Neural cell (in vitro differentiated cells): ENCODE results near the gene SLC38A3. TPM values are rescaled to one million over a fixed set of nuclear protein-coding genes. Genes with fewer than 3 reads are reported as not detected.

Experiments
- H2AFZ ChIP-seq: fragments of 200-600, 300-800 bp; sonication (generic), shearing (Covaris generic); 2 replicates; pipeline ENCODE4 v1.6.0; 2014; ENCODE audit warnings: low read depth, mild to moderate bottlenecking, antibody characterized with exemption, low read length, moderate library complexity
- H3F3A ChIP-seq: fragments of 200-600 bp; shearing (Covaris generic); 2 replicates; pipeline ENCODE4 v1.6.1; 2016; ENCODE audit warnings: mild to moderate bottlenecking, moderate library complexity, mixed read lengths, antibody characterized with exemption, low read length; ENCODE audit not compliant: insufficient read depth, poor library complexity, severe bottlenecking
- H3K27ac ChIP-seq: fragments of 200-600, 300-800 bp; sonication (generic), shearing (Covaris generic); 2 replicates; pipeline ENCODE4 v1.5.1; 2014; ENCODE audit warnings: mild to moderate bottlenecking, low read length, moderate library complexity
- H3K27me3 ChIP-seq: fragments of 300-800, 200-600 bp; sonication (generic), shearing (Covaris generic); 2 replicates; pipeline ENCODE4 v1.6.0; 2014; ENCODE audit warnings: mild to moderate bottlenecking, low read depth, low read length, moderate library complexity; ENCODE audit not compliant: insufficient read depth
- H3K36me3 ChIP-seq: fragments of 300-800, 200-600 bp; sonication (generic), shearing (Covaris generic); 2 replicates; pipeline ENCODE4 v1.5.1; 2014; ENCODE audit warnings: mild to moderate bottlenecking, antibody characterized with exemption, low read length, moderate library complexity; ENCODE audit not compliant: insufficient read depth
- H3K4me2 ChIP-seq: fragments of 300-800, 200-600 bp; sonication (generic), shearing (Covaris generic); 2 replicates; pipeline ENCODE4 v1.6.0; 2014; ENCODE audit warnings: mild to moderate bottlenecking, low read length
- H3K4me3 ChIP-seq: fragments of 300-800, 200-600 bp; sonication (generic), shearing (Covaris generic); 2 replicates; pipeline ENCODE4 v1.5.1; 2014; ENCODE audit warnings: mild to moderate bottlenecking, low read length, moderate library complexity
- H3K79me2 ChIP-seq: fragments of 200-600 bp; shearing (Covaris generic); replicated peaks from 2 replicates; pipeline ENCODE4 v1.6.0; 2014; ENCODE audit warnings: mild to moderate bottlenecking, low read length, moderate library complexity; ENCODE audit not compliant: insufficient read depth
- H3K9ac ChIP-seq: fragments of 300-800, 200-600 bp; sonication (generic), shearing (Covaris generic); 2 replicates; pipeline ENCODE4 v1.6.1; 2016; ENCODE audit warnings: mild to moderate bottlenecking, low read length, mixed read lengths
- H3K9me2 ChIP-seq: fragments of 200-600 bp; shearing (Covaris generic); 2 replicates; pipeline ENCODE4 v1.6.1; 2016; ENCODE audit warnings: mild to moderate bottlenecking, low read length, mixed read lengths; ENCODE audit not compliant: insufficient read depth
- H3K9me3 ChIP-seq: fragments of 200-600, 300-800 bp; sonication (generic), shearing (Covaris generic); 2 replicates; pipeline ENCODE4 v1.6.1; 2016; ENCODE audit warnings: mild to moderate bottlenecking, mixed run types, low read length, moderate library complexity, mixed read lengths
- H4K20me1 ChIP-seq: fragments of 200-600 bp; shearing (Covaris generic); 2 replicates; pipeline ENCODE4 v1.6.1; 2016; ENCODE audit warnings: mild to moderate bottlenecking, mixed run types; ENCODE audit not compliant: insufficient read depth
- CTCF ChIP-seq: fragments of 450-650 bp; IDR thresholded peaks from 2 replicates; pipeline ENCODE4 v1.5.1; 2014; ENCODE audit warnings: antibody characterized with exemption, mild to moderate bottlenecking, moderate library complexity; ENCODE audit not compliant: poor library complexity, severe bottlenecking
- EP300 ChIP-seq: fragments of 450-650 bp; conservative IDR thresholded peaks from 2 replicates; pipeline ENCODE4 v1.6.1; 2014; ENCODE audit warnings: antibody characterized with exemption, mild to moderate bottlenecking, moderate library complexity; ENCODE audit not compliant: poor library complexity, severe bottlenecking
- EZH2 ChIP-seq: fragments of 200-600, 300-800 bp; shearing (Covaris generic), sonication (generic); IDR thresholded peaks from 2 replicates; pipeline ENCODE4 v1.6.1; 2014; ENCODE audit warnings: antibody characterized with exemption, low read length, borderline replicate concordance, mild to moderate bottlenecking; ENCODE audit not compliant: insufficient read depth, poor library complexity, severe bottlenecking
- MXI1 ChIP-seq: fragments of 450-650 bp; conservative IDR thresholded peaks from 2 replicates; pipeline ENCODE4 v1.6.1; 2014; ENCODE audit warnings: antibody characterized with exemption, mild to moderate bottlenecking; ENCODE audit not compliant: poor library complexity, severe bottlenecking
- POLR2AphosphoS5 ChIP-seq: IDR thresholded peaks from 2 replicates; pipeline ENCODE4 v1.6.1; 2012
- RAD21 ChIP-seq: fragments of 450-650 bp; conservative IDR thresholded peaks from 2 replicates; pipeline ENCODE4 v1.6.1; 2014; ENCODE audit warnings: antibody characterized with exemption, mild to moderate bottlenecking, moderate library complexity
- REST ChIP-seq: IDR thresholded peaks from 2 replicates; pipeline ENCODE4 v1.6.1; 2012; ENCODE audit warnings: borderline replicate concordance
- SMC3 ChIP-seq: fragments of 450-650 bp; conservative IDR thresholded peaks from 2 replicates; pipeline ENCODE4 v1.6.1; 2014; ENCODE audit warnings: antibody characterized with exemption, mild to moderate bottlenecking, moderate library complexity; ENCODE audit not compliant: poor library complexity
- TAF1 ChIP-seq: IDR thresholded peaks from 2 replicates; pipeline ENCODE4 v1.6.1; 2012; ENCODE audit warnings: low read depth
- polyA plus RNA-seq: library from polyadenylated mRNA; depleted of rRNA; stranded (reverse); fragments of >200 nt; gene quantifications from 2 replicates; pipeline ENCODE4 v1.2.3, GENCODE V29; 2014

SLC38A3 gene
- polyA plus RNA-seq, 1 donor from 2014 or later: not detected

- H3K36me3 ChIP-seq: no peaks in the 10 kb centered on the region
- no peak overlapping the region for H2AFZ ChIP-seq
- no peaks in the 10 kb centered on the region for H4K20me1 ChIP-seq
- no peaks in the 10 kb centered on the region for H3F3A ChIP-seq
- H3K9me2 ChIP-seq: no peaks in the 10 kb centered on the region
- no peak overlapping the region for H3K4me3 ChIP-seq
- no peak for TF ChIP-seq MXI1
- TF ChIP-seq CTCF: no peak
- no peak for TF ChIP-seq EZH2
- TF ChIP-seq TAF1: no peak
- no peak for TF ChIP-seq RAD21
- TF ChIP-seq REST: no peak
- no peak for TF ChIP-seq POLR2AphosphoS5
- no peak for TF ChIP-seq EP300
- TF ChIP-seq SMC3: no peak
- H3K9ac ChIP-seq: no peak overlapping the region
- no peaks in the 10 kb centered on the region for H3K27me3 ChIP-seq
- H3K27ac ChIP-seq: no peak overlapping the region
- no peaks in the 10 kb centered on the region for H3K79me2 ChIP-seq
- no peaks in the 10 kb centered on the region for H3K9me3 ChIP-seq
- no peak overlapping the region for H3K4me2 ChIP-seq
Observed at GRCh38 chr3:50167841-50168209, 37.2 kb upstream of the SLC38A3 start.

- H3K4me2 ChIP-seq: no peak overlapping the region
- TF ChIP-seq POLR2AphosphoS5 (no peak), RAD21 (no peak), MXI1 (no peak), REST (no peak), TAF1 (no peak), CTCF (no peak), EP300 (no peak), EZH2 (no peak), SMC3 (no peak)
- no peaks in the 10 kb centered on the region for H3K36me3 ChIP-seq
- H3K9me2 ChIP-seq: no peaks in the 10 kb centered on the region
- H3K27me3 ChIP-seq: no peaks in the 10 kb centered on the region
- no peak overlapping the region for H3K4me3 ChIP-seq
- H3F3A ChIP-seq: no peaks in the 10 kb centered on the region
- no peaks in the 10 kb centered on the region for H3K9me3 ChIP-seq
- no peak overlapping the region for H2AFZ ChIP-seq
- no peak overlapping the region for H3K9ac ChIP-seq
- no peaks in the 10 kb centered on the region for H4K20me1 ChIP-seq
- H3K27ac ChIP-seq: no peak overlapping the region
- no peaks in the 10 kb centered on the region for H3K79me2 ChIP-seq
Observed at GRCh38 chr3:50168388-50168787, 36.7 kb upstream of the SLC38A3 start.
